Measurements from ENCODE around the gene TRMT2A.

- TF ChIP-seq EP300 (IDR thresholded peaks at IDR 0.05) (no peak), CTCF (IDR thresholded peaks at IDR 0.05) (peak in 1 of 6 experiments; percentile 16), POLR2A (IDR thresholded peaks at IDR 0.05) (no peak), POLR2AphosphoS5 (IDR thresholded peaks at IDR 0.05) (no peak)
Measured at GRCh38 chr22:20131597-20131858, 14.5 kb upstream of the TRMT2A start, which contains the start of gene ZDHHC8.
